Activated CD8-positive, alpha-beta memory T cell treated with anti-CD3 and anti-CD28 coated beads, Interleukin-2, amount 50 U/mL, for 24 hours (primary cell): Measurements from ENCODE around the gene ZBED4.
A peak's percentile ranks its signal among the peaks of the same experiment; 100 is the strongest.

Source experiments
- DNase-seq: peaks from one replicate; pipeline ENCODE4 v3.0.0-alpha.2; 2020; ENCODE audit errors: extremely low read depth

The ZBED4 gene

DNA sequence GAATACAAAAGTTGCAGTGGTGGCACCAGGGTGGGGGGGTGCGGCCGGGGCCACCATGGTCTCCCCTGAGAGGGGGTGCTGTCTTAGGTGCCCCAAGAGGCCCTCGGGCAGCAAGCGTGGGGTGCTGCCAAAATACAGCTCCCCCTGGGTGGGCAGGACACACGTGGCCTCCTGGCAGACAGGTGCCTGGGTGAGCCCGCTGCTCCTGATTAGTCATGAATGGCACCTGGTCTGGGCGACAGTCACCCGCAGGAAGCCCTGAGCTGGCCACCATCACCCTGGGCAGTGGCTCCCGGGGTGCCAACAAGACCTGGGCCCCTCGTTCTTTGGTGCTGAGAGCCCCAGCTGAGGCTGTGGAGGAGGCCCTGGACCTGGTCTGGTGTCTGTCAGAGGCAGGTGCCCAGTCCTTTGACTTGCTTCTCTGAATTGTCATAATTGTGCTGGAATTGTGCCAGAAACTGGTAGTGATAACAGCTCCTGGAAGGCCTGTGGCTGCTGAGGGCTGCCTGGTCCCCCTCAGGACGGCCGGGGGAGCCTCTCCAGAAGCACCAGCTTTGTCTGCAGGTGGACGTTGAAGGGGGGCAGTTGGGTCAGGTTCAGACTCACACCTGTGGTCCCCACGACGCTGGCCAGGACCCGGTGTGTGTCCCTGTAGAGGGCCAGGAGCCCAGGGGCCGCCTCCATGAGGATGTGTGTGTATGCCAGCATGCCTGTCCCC, 49.8 kb downstream of the ZBED4 start:
- DNase-seq, result no peak

DNA sequence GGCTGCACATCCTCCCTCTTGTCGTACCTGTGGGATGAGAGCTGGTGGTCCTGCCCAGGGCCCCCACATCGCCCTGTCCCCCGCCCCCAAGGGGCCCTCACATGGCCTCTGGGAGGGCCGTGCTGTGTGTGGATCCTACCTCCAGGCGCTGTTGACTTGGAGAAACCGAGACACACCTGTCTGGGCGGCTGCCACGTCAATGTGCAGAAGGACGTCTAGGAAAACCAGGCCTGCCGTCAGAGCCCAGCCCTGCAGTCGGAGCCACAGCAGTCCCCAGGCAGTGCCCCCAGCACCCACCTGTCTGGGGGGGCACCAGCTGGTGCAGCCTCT, 50.4 kb downstream of the ZBED4 start:
- DNase-seq, result no peak

DNA sequence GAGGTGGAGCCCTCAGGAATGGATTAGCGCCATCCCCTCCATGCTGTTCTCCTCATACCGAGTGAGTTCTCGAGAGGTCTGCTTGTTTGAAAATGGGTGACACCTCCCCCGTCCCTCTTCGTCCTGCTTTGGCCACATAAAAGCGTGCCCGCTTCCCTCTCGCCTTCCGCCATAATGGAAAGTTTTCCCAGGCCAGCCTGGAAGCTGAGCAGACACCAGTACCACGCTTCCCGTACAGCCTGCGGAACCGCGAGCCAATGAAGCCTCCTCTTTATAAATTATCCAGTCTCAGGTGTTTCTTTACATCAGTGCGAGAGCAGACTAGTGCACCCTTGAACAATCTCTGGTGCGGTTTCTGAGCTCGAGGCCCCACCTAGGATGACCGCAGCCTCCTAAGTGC, 51.8 kb downstream of the ZBED4 start:
- no peak for DNase-seq

DNA sequence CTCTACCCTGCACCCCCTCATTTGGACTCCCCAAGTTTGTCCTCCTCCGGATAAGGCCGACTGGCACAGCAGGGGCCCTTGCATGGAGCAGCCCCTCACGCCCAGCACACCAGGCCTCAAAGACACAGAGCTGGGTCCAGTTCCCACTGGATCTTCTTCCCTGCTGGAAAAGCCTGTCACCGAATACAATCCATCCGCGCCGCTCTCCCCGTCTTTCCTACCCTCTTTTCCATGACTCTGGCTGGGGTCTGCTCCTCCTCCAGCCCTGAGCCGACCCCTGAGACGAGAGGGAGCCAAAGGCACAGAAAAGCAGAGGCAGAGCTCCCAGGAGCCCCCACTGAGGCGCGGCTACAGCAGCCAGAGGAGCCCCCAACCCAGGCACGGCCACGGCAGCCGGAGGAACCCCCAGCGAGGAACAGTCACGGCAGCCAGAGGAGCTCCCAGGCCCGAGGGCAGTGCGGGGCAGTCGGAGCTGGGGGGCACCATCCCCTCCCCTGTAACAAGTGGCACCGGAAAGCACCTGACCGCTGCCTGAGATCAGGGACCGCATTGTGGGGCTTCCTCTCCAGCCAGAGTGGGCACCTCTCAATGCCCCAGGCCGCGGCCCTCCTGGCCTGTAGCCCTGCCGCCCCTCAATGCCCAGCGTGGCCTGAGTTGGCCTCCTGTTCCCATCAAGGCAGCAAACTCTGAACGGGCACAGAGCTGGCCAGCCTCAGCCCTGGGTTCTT, 52.6 kb downstream of the ZBED4 start:
- DNase-seq, result no peak

DNA sequence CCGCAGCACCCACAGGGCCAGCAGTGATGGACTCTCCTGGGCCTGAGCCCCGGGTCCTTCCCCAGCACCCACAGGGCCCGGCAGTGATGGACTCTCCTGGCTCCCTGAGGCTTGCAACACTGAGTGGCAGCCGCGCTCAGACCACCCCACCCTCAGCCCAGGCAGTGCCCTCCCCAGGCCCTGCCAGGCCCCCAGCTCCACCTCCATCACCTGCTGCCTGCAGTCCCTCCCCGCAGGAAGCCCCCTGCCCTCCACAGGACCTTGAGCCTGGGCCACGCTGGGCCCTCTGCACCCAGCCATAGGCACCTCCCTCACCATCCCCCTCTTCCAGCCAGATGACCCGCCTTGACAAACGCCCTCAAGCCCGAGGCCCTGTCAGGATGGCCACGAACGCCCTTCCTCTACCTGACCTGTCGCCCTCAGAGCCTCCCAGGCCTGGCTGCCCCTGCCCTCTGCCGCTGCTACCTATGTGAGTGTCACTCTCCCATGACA, 53.2 kb downstream of the ZBED4 start:
- DNase-seq, result no peak

DNA sequence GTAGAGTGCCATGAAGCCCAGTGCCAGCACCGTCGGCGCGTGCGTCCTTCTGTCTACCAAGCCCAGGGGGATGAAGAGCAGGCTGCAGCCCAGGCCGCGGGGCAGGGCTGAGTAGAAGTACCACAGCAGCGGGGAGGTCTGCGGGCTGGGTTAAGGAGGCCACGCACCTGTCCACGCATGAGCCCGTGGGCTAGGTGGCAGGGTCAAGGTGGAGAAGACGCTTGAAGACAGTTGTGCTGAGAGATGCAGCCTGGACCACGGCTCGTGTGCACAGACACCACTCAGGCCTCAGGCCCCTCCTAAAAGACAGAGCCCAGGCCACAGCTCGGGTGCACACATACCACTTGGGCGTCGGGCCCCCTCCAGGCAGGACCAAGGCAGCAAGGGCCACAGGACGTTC, 54.2 kb downstream of the ZBED4 start:
- DNase-seq, result no peak

DNA sequence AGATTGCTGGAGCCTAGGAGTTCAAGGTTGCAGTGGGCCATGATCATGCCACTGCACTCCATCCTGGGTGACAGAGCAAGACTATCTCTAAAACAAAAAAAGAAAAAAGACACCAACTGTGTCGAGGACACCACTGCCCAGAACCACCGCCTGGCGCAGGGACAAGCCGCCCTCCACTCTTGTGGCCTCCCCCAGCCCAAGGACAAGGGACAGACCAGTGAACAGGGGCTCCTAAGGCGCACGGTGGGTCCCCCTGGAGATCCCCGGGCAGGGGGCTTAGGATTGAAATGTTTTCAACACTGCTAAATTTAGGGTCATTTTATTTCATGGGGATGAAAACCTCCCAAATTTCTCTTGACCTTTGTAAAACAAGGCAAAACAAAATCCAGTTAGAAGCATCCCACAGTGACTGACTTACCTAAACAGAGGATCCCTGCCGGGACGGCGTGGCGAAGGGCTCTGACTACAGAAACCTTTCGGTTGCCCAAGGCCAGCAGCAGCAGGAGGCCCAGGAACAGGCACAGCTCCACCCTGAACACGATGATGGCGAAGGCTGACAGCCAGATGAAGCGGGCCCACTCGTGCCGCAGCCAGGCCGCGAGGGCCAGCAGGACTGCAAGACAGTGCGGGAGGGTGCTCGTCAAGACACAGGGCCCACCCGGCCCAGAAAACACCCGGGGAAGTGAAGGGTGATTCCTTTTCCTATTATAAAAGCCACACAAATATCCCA, 56.0 kb downstream of the ZBED4 start:
- no peak for DNase-seq

DNA sequence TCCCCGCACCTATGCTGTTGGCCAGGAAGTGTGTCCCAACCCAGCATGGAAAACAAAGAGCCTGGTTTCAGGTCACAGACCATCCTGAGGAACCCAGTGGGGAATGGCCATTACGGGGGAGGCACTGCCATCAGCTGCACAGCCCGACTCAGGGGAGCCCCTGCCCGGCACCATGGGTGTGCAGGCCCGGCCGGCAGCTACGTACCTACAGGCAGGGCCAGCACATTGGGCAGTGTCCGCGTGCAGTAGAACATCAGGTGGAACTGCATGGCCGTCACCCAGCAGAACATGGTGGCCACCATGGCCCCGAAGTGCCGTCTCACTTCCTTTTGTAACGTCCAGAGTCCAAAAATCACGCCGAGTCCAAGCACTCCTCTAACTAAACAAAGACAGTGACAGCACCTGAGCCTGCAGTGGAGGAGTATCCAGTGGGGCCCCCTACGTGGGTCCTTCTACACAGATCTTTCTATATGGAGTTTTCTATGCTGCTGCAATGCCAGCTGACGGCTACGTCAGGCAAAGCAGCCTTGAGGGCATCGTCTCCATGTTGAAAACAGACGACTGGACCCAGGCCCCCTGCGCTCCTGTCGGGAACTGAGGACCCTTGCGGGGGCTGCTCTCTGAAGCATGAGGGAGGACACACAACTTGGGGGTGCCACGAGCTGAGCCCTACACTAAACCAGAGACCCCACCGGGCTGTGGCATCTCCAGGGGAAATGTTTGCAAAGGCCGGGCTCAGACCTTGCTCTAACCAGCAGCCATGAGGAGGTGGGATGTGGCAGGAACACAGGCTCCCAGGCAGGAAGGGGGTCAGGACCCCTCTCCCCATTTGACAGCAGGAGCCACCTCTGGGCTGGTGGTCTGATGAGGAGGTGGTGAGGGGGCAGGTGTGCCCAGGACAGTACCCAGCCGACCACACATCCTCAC, 56.8 kb downstream of the ZBED4 start:
- DNase-seq, result no peak

DNA sequence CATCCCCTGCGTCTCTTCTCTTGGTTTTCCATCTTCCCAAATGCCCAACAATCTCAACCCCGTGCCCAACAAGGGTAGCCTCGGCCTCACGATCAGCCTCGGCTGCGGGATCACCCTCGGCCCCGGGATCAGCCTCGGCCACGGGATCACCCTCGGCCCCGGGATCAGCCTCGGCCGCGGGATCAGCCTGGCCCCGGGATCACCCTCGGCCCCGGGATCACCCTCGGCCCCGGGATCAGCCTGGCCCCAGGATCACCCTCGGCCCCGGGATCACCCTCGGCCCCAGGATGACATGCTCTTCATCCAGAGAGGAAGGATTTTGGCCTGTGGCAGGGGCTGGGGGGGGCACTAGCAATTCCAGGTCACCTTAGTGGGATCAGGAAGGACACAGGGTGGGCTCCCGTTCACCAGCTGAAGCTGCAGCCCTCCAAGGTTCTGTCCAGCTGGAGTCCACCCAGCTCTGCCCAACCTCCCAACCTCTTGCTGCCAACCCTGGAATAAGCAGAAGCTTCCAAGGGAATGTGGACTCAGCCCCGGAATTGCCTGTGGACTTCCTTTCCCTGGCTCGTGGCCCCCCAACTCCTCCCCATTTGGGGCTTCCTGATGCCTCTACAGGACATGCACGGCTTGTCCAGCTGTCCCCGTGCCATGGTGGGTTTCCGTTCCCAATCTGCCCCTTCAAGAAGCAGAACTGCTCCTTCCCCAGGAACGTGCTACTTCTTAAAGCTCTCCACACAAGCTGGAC, 58.4 kb downstream of the ZBED4 start:
- no peak for DNase-seq

DNA sequence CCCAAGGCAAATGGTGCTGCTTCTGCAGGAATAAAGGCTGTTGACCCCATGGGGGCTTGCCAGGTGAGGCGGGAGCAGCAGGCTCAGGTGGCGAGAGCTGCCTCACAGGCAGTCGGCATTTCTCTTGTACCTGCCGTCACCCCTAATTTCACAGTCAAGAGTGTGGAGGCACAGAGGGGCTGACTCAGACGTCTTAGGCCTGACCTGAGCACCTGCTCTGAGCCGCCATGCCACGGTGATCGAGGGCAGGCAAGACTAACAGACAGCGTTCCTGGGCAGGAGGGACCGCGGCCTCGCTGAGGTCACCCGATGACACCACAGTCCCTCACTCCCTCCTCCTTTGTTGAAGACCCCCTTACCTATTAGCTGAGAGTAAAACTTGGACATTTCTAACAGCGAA, 59.4 kb downstream of the ZBED4 start:
- no peak for DNase-seq

DNA sequence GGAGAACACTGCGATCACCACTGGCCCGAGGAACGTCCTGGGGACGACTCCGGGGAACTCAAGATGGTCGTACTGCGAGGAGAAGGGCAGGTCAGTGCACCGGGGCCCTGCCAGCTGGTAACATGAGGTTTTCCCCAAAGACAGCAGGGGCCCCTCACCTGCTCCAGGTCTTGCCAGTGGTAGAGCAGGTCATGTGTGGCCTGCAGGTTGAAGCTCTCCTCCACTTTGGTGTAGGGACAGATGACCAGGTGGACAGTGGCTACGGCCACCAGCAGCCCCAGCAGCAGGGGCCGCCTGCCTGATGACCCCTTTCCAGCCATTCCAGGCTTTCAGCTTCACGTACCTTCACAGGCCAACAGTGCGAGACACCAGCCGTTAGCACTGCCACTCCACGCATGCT, 59.8 kb downstream of the ZBED4 start:
- no peak for DNase-seq

DNA sequence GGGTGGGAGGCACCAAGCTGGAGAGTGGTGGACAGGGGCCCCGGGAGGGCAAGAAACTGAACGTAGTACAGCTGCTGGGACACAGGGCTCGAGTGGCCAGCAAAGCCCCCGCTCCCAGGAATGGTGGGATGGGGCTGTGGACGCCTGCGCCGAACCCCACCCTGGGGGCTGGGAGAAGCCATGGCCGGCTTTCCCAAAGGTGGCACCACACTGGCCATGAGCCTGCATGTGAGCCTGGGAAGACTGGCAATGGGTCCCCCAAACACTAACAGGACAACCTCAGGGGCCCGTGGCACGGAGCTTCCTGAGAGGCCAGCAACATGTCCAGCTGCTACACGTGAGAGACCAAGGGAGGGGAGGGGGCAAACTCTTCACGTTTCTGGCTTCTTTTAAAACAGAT, 60.6 kb downstream of the ZBED4 start:
- DNase-seq, result no peak

DNA sequence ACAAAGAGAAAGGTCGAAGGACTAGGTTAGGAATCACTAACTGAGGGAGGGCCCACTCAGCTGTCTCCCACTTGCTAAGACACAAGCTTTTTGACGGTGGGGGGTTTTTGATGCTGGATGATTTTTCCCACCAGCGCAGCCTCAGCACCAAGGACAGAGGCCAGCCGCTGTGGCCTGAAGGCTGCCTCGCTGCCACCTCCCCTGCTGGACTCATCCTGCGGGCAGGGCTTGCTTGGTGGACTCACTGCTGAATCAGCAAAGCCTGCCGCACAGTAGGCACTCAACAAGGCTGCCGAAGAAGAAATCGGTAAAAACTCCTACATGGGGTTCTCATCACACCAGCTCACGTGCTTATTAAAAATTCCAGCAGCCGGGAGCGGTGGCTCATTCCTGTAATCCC, 62.0 kb downstream of the ZBED4 start:
- DNase-seq, result no peak

DNA sequence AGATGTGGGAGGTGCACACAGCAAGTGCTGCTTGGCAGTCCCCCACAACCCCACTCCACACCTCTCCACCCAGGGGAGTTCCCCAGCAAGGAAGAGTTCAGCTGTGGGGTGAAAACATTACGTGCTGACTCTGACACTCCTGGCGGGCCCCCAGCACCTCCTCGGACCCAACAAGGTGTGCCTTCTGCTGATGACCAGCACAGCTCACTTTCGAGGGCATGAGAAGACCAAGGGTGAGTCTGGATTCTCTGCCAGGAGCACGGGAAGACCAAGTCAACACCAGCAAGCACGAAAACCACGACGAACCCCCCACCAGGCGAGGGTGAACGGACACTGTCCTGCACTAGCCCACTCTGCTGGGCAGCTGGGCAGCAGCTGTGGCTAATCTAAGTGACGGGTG, 63.2 kb downstream of the ZBED4 start:
- DNase-seq, result no peak

DNA sequence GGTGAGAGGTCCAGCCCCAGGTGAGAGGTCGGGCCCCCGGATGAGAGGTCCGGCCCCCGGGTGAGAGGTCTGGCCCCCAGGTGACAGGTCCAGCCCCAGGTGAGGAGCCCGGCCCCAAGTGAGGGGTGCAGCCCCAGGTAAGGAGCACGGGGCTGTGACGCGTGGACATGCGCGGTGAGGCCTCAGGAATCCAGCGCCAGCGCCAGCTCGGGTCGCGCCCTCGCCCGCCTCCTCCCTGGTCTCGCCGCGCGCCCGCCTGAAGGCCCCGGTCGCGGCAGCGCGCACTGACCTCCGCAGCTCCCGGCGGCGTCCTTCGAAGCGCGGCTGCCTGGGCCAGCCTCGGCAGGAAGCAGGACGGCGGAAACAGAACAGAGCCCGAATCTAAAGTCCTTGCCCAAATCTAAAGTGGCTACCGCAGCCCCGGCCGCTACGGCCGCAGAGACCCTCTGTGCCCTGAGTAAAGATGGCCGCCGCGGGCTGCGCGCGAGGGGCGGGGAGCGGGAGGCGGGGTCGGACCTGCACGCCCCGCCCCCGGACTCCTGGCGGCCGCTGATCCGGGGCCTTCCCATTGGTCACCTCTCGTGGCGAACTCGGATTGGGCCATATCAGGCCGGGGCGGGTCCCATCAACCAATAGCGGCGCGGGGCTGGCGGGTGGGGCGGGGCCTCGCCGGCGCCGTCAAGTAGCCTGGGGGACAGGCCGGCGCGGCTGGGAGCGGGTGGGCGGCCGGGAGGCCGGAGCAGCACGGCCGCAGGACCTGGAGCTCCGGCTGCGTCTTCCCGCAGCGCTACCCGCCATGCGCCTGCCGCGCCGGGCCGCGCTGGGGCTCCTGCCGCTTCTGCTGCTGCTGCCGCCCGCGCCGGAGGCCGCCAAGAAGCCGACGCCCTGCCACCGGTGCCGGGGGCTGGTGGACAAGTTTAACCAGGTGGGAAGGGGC, 64.6 kb downstream of the ZBED4 start, which contains the start of the genes ALG12 and CRELD2:
Gene ALG12 (minus strand): TSS at position 465 of the 937 bp plus-strand sequence. CDS start 4,673 bp downstream, outside the sequence.
Gene CRELD2 (plus strand): TSS at position 661 of the 937 bp plus-strand sequence. CDS start 136 bp downstream, at position 797.
- DNase-seq, result peak; percentile 86

DNA sequence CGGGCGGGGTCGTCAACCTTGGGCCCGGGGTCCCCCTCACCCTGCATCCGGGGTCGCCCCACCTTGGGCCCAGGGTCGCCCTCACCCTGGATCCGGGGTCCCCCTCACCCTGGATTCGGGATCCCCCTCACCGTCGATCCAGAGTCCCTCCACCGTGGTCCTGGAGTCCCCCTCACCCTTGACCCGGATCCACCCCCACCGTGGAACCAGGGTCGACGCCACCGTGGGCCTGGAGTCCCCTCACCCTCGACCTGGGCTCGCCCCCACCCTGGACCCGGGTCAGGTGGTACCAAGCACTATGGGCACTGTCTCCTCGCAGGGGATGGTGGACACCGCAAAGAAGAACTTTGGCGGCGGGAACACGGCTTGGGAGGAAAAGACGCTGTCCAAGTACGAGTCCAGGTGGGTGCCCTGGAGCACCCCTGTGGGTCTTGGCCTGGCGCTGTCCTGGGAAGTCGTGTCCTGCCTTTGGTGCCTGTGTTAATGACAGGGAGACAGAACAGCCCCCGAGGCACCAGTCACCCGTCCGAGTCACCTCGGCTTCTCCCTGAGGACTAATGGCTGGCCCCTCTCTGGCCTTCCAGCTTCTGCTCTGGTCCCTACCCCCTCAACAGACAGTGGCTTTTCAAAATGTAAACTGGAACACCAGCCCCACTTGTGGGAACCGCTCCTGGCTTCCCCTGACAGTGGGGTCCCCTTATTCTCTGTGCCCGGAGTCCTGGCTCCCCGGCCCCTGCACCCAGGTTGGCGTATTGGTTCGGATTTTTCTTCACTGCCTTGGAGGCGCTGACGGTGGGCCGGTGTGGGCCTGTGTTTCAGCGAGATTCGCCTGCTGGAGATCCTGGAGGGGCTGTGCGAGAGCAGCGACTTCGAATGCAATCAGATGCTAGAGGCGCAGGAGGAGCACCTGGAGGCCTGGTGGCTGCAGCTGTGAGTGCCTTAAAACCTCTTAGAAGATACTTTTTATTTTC, 65.6 kb downstream of the ZBED4 start:
- DNase-seq, result no peak

DNA sequence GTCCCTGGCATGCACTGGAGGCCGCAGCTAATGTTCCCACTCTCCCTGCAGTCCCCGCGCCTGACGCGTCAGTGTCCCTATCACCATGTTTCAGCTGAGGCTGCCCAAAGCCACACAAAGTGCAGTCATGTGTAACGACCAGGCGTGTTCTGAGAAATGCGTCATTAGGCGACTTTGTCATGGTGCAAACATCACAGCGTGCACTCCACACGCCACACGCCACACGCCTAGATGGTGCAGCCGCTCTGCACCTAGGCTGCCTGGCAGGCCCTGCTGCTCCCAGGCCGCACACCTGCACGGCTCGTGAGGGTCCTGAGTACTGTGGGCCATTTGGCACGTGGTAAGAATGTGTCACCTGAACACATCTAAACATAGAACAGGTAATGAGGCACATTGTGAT, 67.2 kb downstream of the ZBED4 start:
- no peak for DNase-seq

DNA sequence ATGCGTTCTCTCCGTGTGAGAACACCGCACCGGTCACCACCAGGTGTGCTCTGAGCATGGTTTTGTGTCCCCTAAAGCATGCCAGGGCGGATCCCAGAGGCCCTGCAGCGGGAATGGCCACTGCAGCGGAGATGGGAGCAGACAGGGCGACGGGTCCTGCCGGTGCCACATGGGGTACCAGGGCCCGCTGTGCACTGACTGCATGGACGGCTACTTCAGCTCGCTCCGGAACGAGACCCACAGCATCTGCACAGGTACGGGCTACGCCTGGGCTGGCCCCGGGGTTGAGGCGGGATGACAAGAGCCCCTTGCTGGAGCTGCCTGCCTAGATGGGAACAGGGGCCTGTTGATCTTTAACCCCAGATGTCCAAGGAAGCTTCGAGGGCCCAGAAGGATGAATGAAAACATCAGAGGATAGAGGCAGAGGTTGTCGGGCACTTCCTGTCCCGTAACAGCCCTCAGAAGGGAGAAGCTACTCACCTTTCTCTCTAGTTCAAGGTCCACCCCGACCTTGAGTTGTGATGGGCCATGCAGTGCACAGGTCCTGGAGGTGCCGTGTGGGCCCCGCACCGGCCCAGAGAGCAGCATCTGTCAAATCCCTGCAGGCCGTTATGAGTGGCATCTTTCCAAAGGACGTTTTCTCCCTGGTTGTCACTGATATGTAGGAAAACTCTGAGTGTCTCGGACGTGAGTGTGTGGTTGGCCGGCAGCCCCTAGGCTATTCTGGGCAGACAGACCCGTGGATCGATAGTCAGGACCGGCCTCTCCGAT, 68.0 kb downstream of the ZBED4 start:
- no peak for DNase-seq
